ENCODE measurements around the gene DTX1. TPM values are rescaled to one million over a fixed set of nuclear protein-coding genes. Genes with fewer than 3 reads are reported as not detected.

Gene DTX1
- total and polyA plus RNA-seq, 2 of the 8 experiments (the other 6 are each of a cell fraction or from before 2014, with no cell fraction given) = 4.7 to 6.9 TPM

- H4K8ac ChIP-seq (ENCODE audit: extremely low read depth, insufficient read depth, low read length) = no peak overlapping the region
- no peaks in the 10 kb centered on the region for H3K79me2 ChIP-seq (ENCODE audit: control insufficient read depth in 1 of 2, insufficient read depth in 2 of 2, low read length in 2 of 2)
- H3K4me2 ChIP-seq (ENCODE audit: insufficient read depth in 1 of 2, low read depth in 2 of 2, low read length in 2 of 2) = peak overlapping the region in 1 of 2 experiments; percentile 19; a peak in 1 of 4 replicates
- DNase-seq (ENCODE audit: low read depth in 1 of 2, low spot score in 2 of 2) = no peak
- no peak overlapping the region for H2AK5ac ChIP-seq (ENCODE audit: low read depth, low read length)
- peak overlapping the region; percentile 55; the same call in 1 of the 2 replicates for H2BK15ac ChIP-seq (ENCODE audit: low read length)
- no peak overlapping the region for H3K9ac ChIP-seq (replicated peaks in 1 of 4; ENCODE audit: extremely low read depth in 1 of 4, low read depth in 3 of 4, low read length in 3 of 4)
- H3K23me2 ChIP-seq (ENCODE audit: low read depth, low read length) = no peaks in the 10 kb centered on the region; the same call in 1 of the 2 replicates
- POLR2A ChIA-PET (ENCODE audit: partially characterized antibody) = interaction anchor here (0.6 to 1.0 kb wide), 2 partner anchors 11 to 443 kb away, joined by 3 read pairs; no protein-coding TSS in a partner anchor
- peaks cover 0 to 10% (median 7%) of the 10 kb centered on the region in 4 experiments; a peak in 5 of 7 replicates for H3K4me1 ChIP-seq (replicated peaks in 1 of 4; ENCODE audit: control insufficient read depth in 3 of 4, insufficient read depth in 4 of 4, low read length in 3 of 4)
- CTCF ChIA-PET (ENCODE audit: partially characterized antibody) = interaction anchor here (1.1 to 1.2 kb wide), 2 partner anchors 10 to 38 kb away, joined by 3 to 5 read pairs; no protein-coding TSS in a partner anchor
- H2BK5ac ChIP-seq (ENCODE audit: low read depth, low read length) = no peak overlapping the region
- H2BK20ac ChIP-seq (ENCODE audit: low read length) = no peak overlapping the region
- 0 out of 2 replicates have a peak overlapping the region, but pooled peaks have one; percentile 2 for H3K18ac ChIP-seq (ENCODE audit: extremely low read depth, low read length)
- no peak for FAIRE-seq
- no peaks in the 10 kb centered on the region for H3K27me3 ChIP-seq (replicated peaks in 1 of 4; ENCODE audit: control insufficient read depth in 3 of 4, extremely low read depth in 1 of 4, insufficient read depth in 3 of 4, low read length in 3 of 4)
- H4K91ac ChIP-seq (replicated peaks; ENCODE audit: insufficient read length, low read length) = peak overlapping the region; percentile 76
- peaks cover 0 to 2% of the 10 kb centered on the region in 2 experiments for H4K20me1 ChIP-seq (replicated peaks in 1 of 2; ENCODE audit: control insufficient read depth in 1 of 2, insufficient read depth in 2 of 2, low read length in 2 of 2)
- H3K36me3 ChIP-seq (ENCODE audit: control insufficient read depth in 2 of 4, insufficient read depth in 4 of 4, low read length in 3 of 4) = no peaks in the 10 kb centered on the region
- no peaks in the 10 kb centered on the region for H3K79me1 ChIP-seq (ENCODE audit: low read depth, low read length)
- no peak overlapping the region for H3K14ac ChIP-seq (ENCODE audit: insufficient read length)
- H3K56ac ChIP-seq (replicated peaks; ENCODE audit: insufficient read length, low read depth, low read length) = no peak overlapping the region
- H2BK12ac ChIP-seq (ENCODE audit: low read depth, low read length) = peak overlapping the region; percentile 12; the same call in 1 of the 2 replicates
- no peak overlapping the region for H2BK120ac ChIP-seq (replicated peaks; ENCODE audit: low read depth, low read length)
- H3K23ac ChIP-seq (ENCODE audit: insufficient read length) = no peak overlapping the region
- no peak overlapping the region for H3K27ac ChIP-seq (ENCODE audit: low read depth, low read length)
- no peak overlapping the region for H3K4ac ChIP-seq (replicated peaks; ENCODE audit: insufficient read length, low read depth, low read length)
- no peaks in the 10 kb centered on the region for H3K9me3 ChIP-seq (ENCODE audit: insufficient read depth in 2 of 2, low read depth in 1 of 2, low read length in 1 of 2)
- H2AFZ ChIP-seq (ENCODE audit: low read length) = 0 out of 2 replicates have a peak overlapping the region, but pooled peaks have one; percentile 49
- TF ChIP-seq HDAC2 (IDR thresholded peaks at IDR 0.05; ENCODE audit: borderline replicate concordance in 1 of 2, low read depth in 2 of 2, low read length in 2 of 2) (peak in 1 of 2 experiments; percentile 39; a peak in 1 of 4 replicates), POU5F1 (IDR thresholded peaks at IDR 0.05; ENCODE audit: low read depth, low read length) (no peak), RXRA (IDR thresholded peaks at IDR 0.05; ENCODE audit: insufficient read depth, low read depth, low read length) (no peak), TCF12 (IDR thresholded peaks at IDR 0.05; ENCODE audit: low read depth, low read length) (no peak), TAF7 (optimal IDR thresholded peaks at IDR 0.05; ENCODE audit: borderline replicate concordance, low read depth, low read length) (no peak), KDM1A (IDR thresholded peaks at IDR 0.05; ENCODE audit: borderline replicate concordance, low read length) (peak; percentile 90), MAX (IDR thresholded peaks at IDR 0.05) (peak; percentile 46; the same call in 1 of the 2 replicates), SIRT6 (IDR thresholded peaks at IDR 0.05; ENCODE audit: low read length) (no peak), SIN3A (conservative IDR thresholded peaks at IDR 0.05 in 1 of 2, IDR thresholded peaks at IDR 0.05 in 1 of 2; ENCODE audit: low read depth in 1 of 2, low read length in 2 of 2) (no peak), CEBPB (IDR thresholded peaks at IDR 0.05; ENCODE audit: low read depth, low read length) (no peak)
- WGBS, 2 experiments (ENCODE audit: extremely low coverage in 1 of 2, insufficient coverage in 1 of 2, insufficient read length in 1 of 2, insufficient replicate concordance in 2 of 2, low coverage in 1 of 2, low lambda C conversion rate in 2 of 2, missing lambda C conversion rate in 1 of 2) = 67% methylated on average over 6 of the region's 17 CpGs; no CpG with 5 or more reads in 1 of the 2 experiments
- no peak overlapping the region for H3K4me3 ChIP-seq (ENCODE audit: extremely low read depth in 1 of 4, insufficient read depth in 2 of 4, low read depth in 3 of 4, low read length in 4 of 4)
- H4K5ac ChIP-seq (ENCODE audit: insufficient read length, low read depth, low read length) = no peak overlapping the region
Observed at GRCh38 chr12:113086249-113087164, 30.0 kb downstream of the DTX1 start.
